ENCODE data around the gene ABHD2. TPM values are rescaled to one million over a fixed set of nuclear protein-coding genes. Genes with fewer than 3 reads are reported as not detected.
"Not testable (repeated sequence)": the region's sequence is repeated elsewhere in the genome, so short reads cannot be mapped to it uniquely, and the experiment has no call there.

ABHD2 gene
- total RNA-seq, 2 experiments from 2014 or later, result 71.3 to 71.9 TPM

GRCh38 chr15:89077750-89078149 is 10.5 kb upstream of the ABHD2 start:
- H3K36me3 Mint-ChIP-seq (ENCODE audit: low read depth), result no peaks in the 10 kb centered on the region
- CTCF ChIA-PET, result interaction anchor here (1.0 to 1.2 kb wide), 2 partner anchors 10 to 20 kb away, joined by 3 to 4 read pairs; partner anchors contain the start of gene ABHD2
- no peaks in the 10 kb centered on the region for H3K4me1 Mint-ChIP-seq (ENCODE audit: low read depth)
- POLR2A ChIA-PET, result interaction anchor here (0.6 kb wide), 1 partner anchor 9 kb away, joined by 3 read pairs; no protein-coding TSS in a partner anchor
- ATAC-seq (no peak), DNase-seq (no peak)
- peaks cover 13% of the 10 kb centered on the region for H3K27me3 Mint-ChIP-seq (ENCODE audit: low read depth)
- H3K27ac Mint-ChIP-seq, result no peak overlapping the region
- no peak overlapping the region for H3K4me3 Mint-ChIP-seq
- H3K9me3 Mint-ChIP-seq (ENCODE audit: insufficient read depth), result no peaks in the 10 kb centered on the region

- Mint-ChIP-seq H3K27me3 (ENCODE audit: low read depth) (peaks cover 13% of the 10 kb centered on the region), H3K4me1 (ENCODE audit: low read depth) (no peaks in the 10 kb centered on the region), H3K36me3 (ENCODE audit: low read depth) (no peaks in the 10 kb centered on the region), H3K9me3 (ENCODE audit: insufficient read depth) (no peaks in the 10 kb centered on the region), H3K4me3 (no peak overlapping the region), H3K27ac (no peak overlapping the region)
- CTCF ChIA-PET, result interaction anchor here (0.9 to 1.6 kb wide), 5 partner anchors 20 to 99 kb away, joined by 3 to 8 read pairs (median 4); no protein-coding TSS in a partner anchor
- DNase-seq (no peak), ATAC-seq (no peak)
- POLR2A ChIA-PET, result no interaction called here
These were observed 9.1 kb upstream of the ABHD2 start for GRCh38 chr15:89078851-89079810.

GRCh38 chr15:89081878-89082277 is 6.4 kb upstream of the ABHD2 start:
- Mint-ChIP-seq H3K9me3 (ENCODE audit: insufficient read depth) (no peaks in the 10 kb centered on the region), H3K27ac (peak overlapping the region; percentile 23), H3K4me1 (ENCODE audit: low read depth) (no peaks in the 10 kb centered on the region), H3K4me3 (no peak overlapping the region), H3K36me3 (ENCODE audit: low read depth) (no peaks in the 10 kb centered on the region), H3K27me3 (ENCODE audit: low read depth) (peaks cover 10% of the 10 kb centered on the region)
- CTCF ChIA-PET, result no interaction called here
- no peak for DNase-seq
- POLR2A ChIA-PET, result no interaction called here
- no peak for ATAC-seq

GRCh38 chr15:89083246-89083645 is 5.0 kb upstream of the ABHD2 start:
- H3K27me3 Mint-ChIP-seq (ENCODE audit: low read depth), result peaks cover 8% of the 10 kb centered on the region
- H3K9me3 Mint-ChIP-seq (ENCODE audit: insufficient read depth), result no peaks in the 10 kb centered on the region
- ChIA-PET CTCF (interaction anchor here (1.1 kb wide), 1 partner anchor 203 kb away, joined by 3 read pairs; no protein-coding TSS in a partner anchor), POLR2A (no interaction called here)
- ATAC-seq (no peak), DNase-seq (no peak)
- H3K27ac Mint-ChIP-seq, result no peak overlapping the region
- no peak overlapping the region for H3K4me3 Mint-ChIP-seq
- H3K36me3 Mint-ChIP-seq (ENCODE audit: low read depth), result no peaks in the 10 kb centered on the region
- no peaks in the 10 kb centered on the region for H3K4me1 Mint-ChIP-seq (ENCODE audit: low read depth)

- CTCF ChIA-PET, result interaction anchor here (1.5 to 1.7 kb wide), 2 partner anchors 28 to 44 kb away, joined by 3 to 5 read pairs; no protein-coding TSS in a partner anchor
- DNase-seq (no peak), ATAC-seq (no peak)
- H3K36me3 Mint-ChIP-seq (ENCODE audit: low read depth), result peaks cover 3% of the 10 kb centered on the region
- no peaks in the 10 kb centered on the region for H3K9me3 Mint-ChIP-seq (ENCODE audit: insufficient read depth)
- H3K27me3 Mint-ChIP-seq (ENCODE audit: low read depth), result peaks cover under 1% of the 10 kb centered on the region
- POLR2A ChIA-PET, result no interaction called here
- peaks cover 13% of the 10 kb centered on the region for H3K4me1 Mint-ChIP-seq (ENCODE audit: low read depth)
- no peak overlapping the region for H3K27ac Mint-ChIP-seq
- no peak overlapping the region for H3K4me3 Mint-ChIP-seq
These were observed 2.8 kb upstream of the ABHD2 start for GRCh38 chr15:89085289-89085926.

- H3K9me3 Mint-ChIP-seq (ENCODE audit: insufficient read depth); ATAC-seq; H3K4me3 Mint-ChIP-seq; H3K27ac Mint-ChIP-seq; H3K27me3 Mint-ChIP-seq (ENCODE audit: low read depth); DNase-seq; H3K36me3 Mint-ChIP-seq (ENCODE audit: low read depth): not testable (repeated sequence)
- peaks cover 18% of the 10 kb centered on the region for H3K4me1 Mint-ChIP-seq (ENCODE audit: low read depth)
- POLR2A ChIA-PET, result interaction anchor here (1.3 kb wide), 1 partner anchor 8 kb away, joined by 3 read pairs; no protein-coding TSS in a partner anchor
- CTCF ChIA-PET, result interaction anchor here (1.5 to 1.7 kb wide), 2 partner anchors 29 to 44 kb away, joined by 3 to 5 read pairs; no protein-coding TSS in a partner anchor
These were observed 2.3 kb upstream of the ABHD2 start for GRCh38 chr15:89085933-89086332.

- Mint-ChIP-seq H3K4me1 (ENCODE audit: low read depth) (peaks cover 23% of the 10 kb centered on the region), H3K36me3 (ENCODE audit: low read depth) (peaks cover 11% of the 10 kb centered on the region)
- H3K9me3 Mint-ChIP-seq (ENCODE audit: insufficient read depth); ATAC-seq; H3K27ac Mint-ChIP-seq; H3K27me3 Mint-ChIP-seq (ENCODE audit: low read depth); H3K4me3 Mint-ChIP-seq; DNase-seq: not testable (repeated sequence)
- POLR2A ChIA-PET, result interaction anchor here (1.3 kb wide), 1 partner anchor 9 kb away, joined by 3 read pairs; no protein-coding TSS in a partner anchor
- CTCF ChIA-PET, result interaction anchor here (1.5 to 1.7 kb wide), 2 partner anchors 29 to 43 kb away, joined by 3 to 5 read pairs; no protein-coding TSS in a partner anchor
These were observed 1.9 kb upstream of the ABHD2 start for GRCh38 chr15:89086390-89086789.

GRCh38 chr15:89087161-89087829 is 961 bp upstream of the ABHD2 start:
- Mint-ChIP-seq H3K27ac (no peak overlapping the region), H3K4me1 (ENCODE audit: low read depth) (peaks cover 31% of the 10 kb centered on the region), H3K4me3 (no peak overlapping the region), H3K9me3 (ENCODE audit: insufficient read depth) (no peaks in the 10 kb centered on the region), H3K36me3 (ENCODE audit: low read depth) (peaks cover 15% of the 10 kb centered on the region), H3K27me3 (ENCODE audit: low read depth) (no peaks in the 10 kb centered on the region)
- ChIA-PET CTCF (interaction anchor here (1.1 to 5.9 kb wide), 11 partner anchors 10 to 119 kb away, joined by 3 to 61 read pairs (median 6); no protein-coding TSS in a partner anchor), POLR2A (interaction anchor here (0.8 to 1.7 kb wide), 7 partner anchors 10 to 454 kb away, joined by 3 to 5 read pairs (median 3); no protein-coding TSS in a partner anchor)
- ATAC-seq (no peak), DNase-seq (no peak)

GRCh38 chr15:89088605-89089315 is 504 bp downstream of the ABHD2 start:
- ChIA-PET POLR2A (interaction anchor here (0.6 to 1.7 kb wide), 9 partner anchors 9 to 156 kb away, joined by 3 to 6 read pairs (median 4); no protein-coding TSS in a partner anchor), CTCF (interaction anchor here (0.7 to 5.9 kb wide), 16 partner anchors 8 to 184 kb away, joined by 3 to 61 read pairs (median 4); no protein-coding TSS in a partner anchor)
- Mint-ChIP-seq H3K27me3 (ENCODE audit: low read depth) (no peaks in the 10 kb centered on the region), H3K36me3 (ENCODE audit: low read depth) (peaks cover 20% of the 10 kb centered on the region), H3K27ac (no peak overlapping the region), H3K4me1 (ENCODE audit: low read depth) (peaks cover 35% of the 10 kb centered on the region), H3K4me3 (no peak overlapping the region), H3K9me3 (ENCODE audit: insufficient read depth) (no peaks in the 10 kb centered on the region)
- peak; percentile 24 for DNase-seq
- no peak for ATAC-seq

GRCh38 chr15:89089316-89090230 is 1.3 kb downstream of the ABHD2 start:
- H3K9me3 Mint-ChIP-seq (ENCODE audit: insufficient read depth), result no peaks in the 10 kb centered on the region
- POLR2A ChIA-PET, result interaction anchor here (1.2 to 1.7 kb wide), 2 partner anchors 9 to 78 kb away, joined by 5 to 6 read pairs; no protein-coding TSS in a partner anchor
- H3K27ac Mint-ChIP-seq, result peak overlapping the region; percentile 16
- no peaks in the 10 kb centered on the region for H3K27me3 Mint-ChIP-seq (ENCODE audit: low read depth)
- DNase-seq, result no peak
- H3K4me1 Mint-ChIP-seq (ENCODE audit: low read depth), result peaks cover 37% of the 10 kb centered on the region
- H3K36me3 Mint-ChIP-seq (ENCODE audit: low read depth), result peaks cover 22% of the 10 kb centered on the region
- ATAC-seq, result no peak
- H3K4me3 Mint-ChIP-seq, result peak overlapping the region; percentile 76
- CTCF ChIA-PET, result interaction anchor here (0.7 to 5.9 kb wide), 13 partner anchors 10 to 269 kb away, joined by 3 to 61 read pairs (median 4); no protein-coding TSS in a partner anchor
